ENCODE data around the gene FYB1. TPM values are rescaled to one million over a fixed set of nuclear protein-coding genes. Genes with fewer than 3 reads are reported as not detected.

The FYB1 gene
- total RNA-seq, 1 experiment from 2014 or later: 1.3 TPM

- no peaks in the 10 kb centered on the region for H3K27me3 Mint-ChIP-seq (ENCODE audit: insufficient read depth, unreplicated experiment)
- H3K9me3 Mint-ChIP-seq (ENCODE audit: unreplicated experiment): no peaks in the 10 kb centered on the region
- Histone ChIP-seq H3K27me3 (replicated peaks; ENCODE audit: control insufficient read depth, insufficient read depth, low read length) (no peaks in the 10 kb centered on the region), H3K4me1 (peaks cover 8% of the 10 kb centered on the region; the same call in 1 of the 2 replicates), H3K36me3 (ENCODE audit: control insufficient read depth, insufficient read depth, low read length) (no peaks in the 10 kb centered on the region), H3K4me3 (ENCODE audit: low read depth, low read length) (no peak overlapping the region), H3K9me3 (no peaks in the 10 kb centered on the region)
- H3K27ac Mint-ChIP-seq (ENCODE audit: unreplicated experiment): no peak overlapping the region
- H3K4me3 Mint-ChIP-seq (ENCODE audit: unreplicated experiment): no peak overlapping the region
- POLR2A ChIA-PET: no interaction called here
- intact Hi-C loops (cut with micrococcal nuclease; ENCODE audit: unreplicated experiment): loop anchor here (5.0 kb wide), 1 partner anchor 225 kb away; no protein-coding TSS in a partner anchor
- CTCF ChIA-PET: no interaction called here
- peaks cover 11% of the 10 kb centered on the region for H3K4me1 Mint-ChIP-seq (ENCODE audit: low read depth, unreplicated experiment)
- DNase-seq: no peak
- no peaks in the 10 kb centered on the region for H3K36me3 Mint-ChIP-seq (ENCODE audit: insufficient read depth, unreplicated experiment)
- no TSS peak for BruUV-seq (replicated peaks)
- TF ChIP-seq CTCF (IDR thresholded peaks at IDR 0.05; ENCODE audit: insufficient read depth in 1 of 2, low read depth in 1 of 2, low read length in 1 of 2, severe bottlenecking in 1 of 2, unreplicated experiment in 1 of 2): no peak
These were observed 72.4 kb downstream of the FYB1 start for GRCh38 chr5:39146831-39147540.

GRCh38 chr5:39143151-39143860 lies 76.1 kb downstream of the FYB1 start:
- no peak for DNase-seq
- Histone ChIP-seq H3K4me1 (no peaks in the 10 kb centered on the region), H3K9me3 (no peaks in the 10 kb centered on the region), H3K36me3 (ENCODE audit: control insufficient read depth, insufficient read depth, low read length) (no peaks in the 10 kb centered on the region), H3K27me3 (replicated peaks; ENCODE audit: control insufficient read depth, insufficient read depth, low read length) (no peaks in the 10 kb centered on the region), H3K4me3 (ENCODE audit: low read depth, low read length) (no peak overlapping the region)
- no peaks in the 10 kb centered on the region for H3K9me3 Mint-ChIP-seq (ENCODE audit: unreplicated experiment)
- no TSS peak for BruUV-seq (replicated peaks)
- CTCF ChIA-PET: no interaction called here
- POLR2A ChIA-PET: no interaction called here
- H3K36me3 Mint-ChIP-seq (ENCODE audit: insufficient read depth, unreplicated experiment): no peaks in the 10 kb centered on the region
- intact Hi-C loops (cut with micrococcal nuclease; ENCODE audit: unreplicated experiment): no loop called here
- no peaks in the 10 kb centered on the region for H3K4me1 Mint-ChIP-seq (ENCODE audit: low read depth, unreplicated experiment)
- TF ChIP-seq CTCF (IDR thresholded peaks at IDR 0.05; ENCODE audit: insufficient read depth in 1 of 2, low read depth in 1 of 2, low read length in 1 of 2, severe bottlenecking in 1 of 2, unreplicated experiment in 1 of 2): no peak
- H3K27me3 Mint-ChIP-seq (ENCODE audit: insufficient read depth, unreplicated experiment): no peaks in the 10 kb centered on the region
- H3K27ac Mint-ChIP-seq (ENCODE audit: unreplicated experiment): no peak overlapping the region
- no peak overlapping the region for H3K4me3 Mint-ChIP-seq (ENCODE audit: unreplicated experiment)

- Histone ChIP-seq H3K4me3 (ENCODE audit: low read depth, low read length) (no peak overlapping the region), H3K4me1 (no peaks in the 10 kb centered on the region), H3K36me3 (ENCODE audit: control insufficient read depth, insufficient read depth, low read length) (no peaks in the 10 kb centered on the region), H3K27me3 (replicated peaks; ENCODE audit: control insufficient read depth, insufficient read depth, low read length) (no peaks in the 10 kb centered on the region), H3K9me3 (no peaks in the 10 kb centered on the region)
- TF ChIP-seq CTCF (IDR thresholded peaks at IDR 0.05; ENCODE audit: insufficient read depth in 1 of 2, low read depth in 1 of 2, low read length in 1 of 2, severe bottlenecking in 1 of 2, unreplicated experiment in 1 of 2): no peak
- CTCF ChIA-PET: no interaction called here
- Mint-ChIP-seq H3K36me3 (ENCODE audit: insufficient read depth, unreplicated experiment) (no peaks in the 10 kb centered on the region), H3K9me3 (ENCODE audit: unreplicated experiment) (no peaks in the 10 kb centered on the region), H3K27me3 (ENCODE audit: insufficient read depth, unreplicated experiment) (no peaks in the 10 kb centered on the region), H3K27ac (ENCODE audit: unreplicated experiment) (no peak overlapping the region), H3K4me3 (ENCODE audit: unreplicated experiment) (no peak overlapping the region), H3K4me1 (ENCODE audit: low read depth, unreplicated experiment) (no peaks in the 10 kb centered on the region)
- BruUV-seq (replicated peaks): no TSS peak
- intact Hi-C loops (cut with micrococcal nuclease; ENCODE audit: unreplicated experiment): no loop called here
- POLR2A ChIA-PET: no interaction called here
- no peak for DNase-seq
These were observed 78.7 kb downstream of the FYB1 start for GRCh38 chr5:39140558-39141168.

Measured in Caco-2 (cell line).